HG03575 (cell line): ENCODE data around the gene PIM3.
"Not testable (repeated sequence)": the region's sequence is repeated elsewhere in the genome, so short reads cannot be mapped to it uniquely, and the experiment has no call there.

Experiments
- ATAC-seq: cut with Tn5 transposase; IDR thresholded peaks from one replicate; pipeline ENCODE4 v1.9.1; 2021; ENCODE audit not compliant: unreplicated experiment, insufficient number of reproducible peaks, low FRiP score; ENCODE audit errors: extremely low read depth

PIM3 gene

DNA sequence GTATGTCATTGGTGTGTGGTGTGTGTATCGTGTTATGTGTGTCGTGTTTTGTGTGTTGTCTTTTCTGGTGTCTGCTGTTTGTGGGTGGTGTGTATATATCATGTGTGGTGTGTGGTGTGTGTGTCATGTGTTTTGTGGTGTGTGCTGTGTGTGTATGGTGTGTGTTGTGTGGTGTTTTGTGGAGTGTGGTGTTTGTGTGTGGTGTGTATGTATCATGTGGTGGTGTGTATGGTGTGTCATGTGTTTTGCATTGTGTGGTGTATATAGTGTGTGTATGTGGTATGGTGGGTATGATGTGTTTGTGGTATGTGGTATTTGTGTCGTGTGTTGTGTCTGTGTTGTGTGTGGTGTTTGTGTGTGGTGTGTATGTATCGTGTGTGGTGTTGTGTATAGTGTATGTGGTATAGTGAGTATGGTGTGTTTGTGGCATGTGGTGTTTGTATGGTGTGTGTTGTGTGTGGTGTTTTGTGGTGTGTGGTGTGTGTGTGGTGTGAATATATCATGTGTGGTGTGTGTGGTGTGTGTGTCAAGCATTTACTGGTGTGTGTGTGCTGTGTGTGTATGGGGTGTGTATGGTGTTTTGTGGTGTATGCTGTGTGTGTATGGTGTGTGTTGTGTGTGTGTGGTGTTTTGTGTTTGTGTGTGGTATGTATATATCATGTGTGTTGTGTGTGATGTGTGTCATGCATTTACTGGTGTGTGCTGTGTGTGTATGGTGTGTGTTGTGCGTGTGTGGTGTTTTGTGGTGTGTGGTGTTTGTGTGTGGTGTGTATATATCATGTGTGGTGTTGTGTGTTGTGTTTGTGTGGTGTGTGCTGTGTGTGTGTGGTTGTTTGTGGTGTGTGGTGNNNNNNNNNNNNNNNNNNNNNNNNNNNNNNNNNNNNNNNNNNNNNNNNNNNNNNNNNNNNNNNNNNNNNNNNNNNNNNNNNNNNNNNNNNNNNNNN, 12.7 kb downstream of the PIM3 start:
- no peak for ATAC-seq

DNA sequence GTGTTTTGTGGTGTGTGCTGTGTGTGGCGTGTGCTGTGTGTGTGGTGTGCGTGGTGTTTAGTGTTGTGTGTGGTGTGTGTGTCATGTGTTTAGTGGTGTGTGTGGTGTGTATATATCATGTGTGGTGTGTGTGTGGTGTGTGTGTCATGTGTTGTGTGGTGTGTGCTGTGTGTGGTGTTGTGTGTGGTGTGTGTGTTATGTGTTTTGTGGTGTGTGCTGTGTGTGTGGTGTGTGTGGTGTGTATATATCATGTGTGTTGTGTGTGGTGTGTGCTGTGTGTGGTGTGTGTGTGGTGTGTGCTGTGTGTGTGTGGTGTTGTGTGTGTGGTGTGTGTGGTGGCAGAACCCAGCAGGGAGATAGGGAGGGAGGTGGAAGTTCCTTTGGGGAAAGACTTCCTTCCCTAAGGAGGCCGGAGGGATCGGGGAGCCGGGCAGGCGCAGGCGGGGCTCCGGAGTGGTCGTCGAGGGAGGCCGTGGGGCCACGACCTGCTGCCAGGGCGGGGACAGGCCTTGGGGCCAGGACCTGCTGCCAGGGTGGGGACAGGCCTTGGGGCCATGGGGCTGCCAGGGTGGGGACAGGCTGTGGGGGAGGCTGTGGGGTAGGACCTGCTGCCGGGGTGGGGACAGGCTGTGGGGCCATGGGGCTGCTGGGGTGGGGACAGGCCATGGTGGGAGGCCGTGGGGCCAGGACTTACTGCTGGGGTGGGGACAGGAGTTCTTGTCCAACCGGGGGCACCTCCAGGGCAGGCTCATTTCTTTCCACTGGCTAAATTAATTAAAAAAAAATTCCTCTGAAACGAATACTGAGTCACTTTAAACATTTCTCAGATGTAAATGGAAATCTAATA, 15.2 kb downstream of the PIM3 start:
- no peak for ATAC-seq

DNA sequence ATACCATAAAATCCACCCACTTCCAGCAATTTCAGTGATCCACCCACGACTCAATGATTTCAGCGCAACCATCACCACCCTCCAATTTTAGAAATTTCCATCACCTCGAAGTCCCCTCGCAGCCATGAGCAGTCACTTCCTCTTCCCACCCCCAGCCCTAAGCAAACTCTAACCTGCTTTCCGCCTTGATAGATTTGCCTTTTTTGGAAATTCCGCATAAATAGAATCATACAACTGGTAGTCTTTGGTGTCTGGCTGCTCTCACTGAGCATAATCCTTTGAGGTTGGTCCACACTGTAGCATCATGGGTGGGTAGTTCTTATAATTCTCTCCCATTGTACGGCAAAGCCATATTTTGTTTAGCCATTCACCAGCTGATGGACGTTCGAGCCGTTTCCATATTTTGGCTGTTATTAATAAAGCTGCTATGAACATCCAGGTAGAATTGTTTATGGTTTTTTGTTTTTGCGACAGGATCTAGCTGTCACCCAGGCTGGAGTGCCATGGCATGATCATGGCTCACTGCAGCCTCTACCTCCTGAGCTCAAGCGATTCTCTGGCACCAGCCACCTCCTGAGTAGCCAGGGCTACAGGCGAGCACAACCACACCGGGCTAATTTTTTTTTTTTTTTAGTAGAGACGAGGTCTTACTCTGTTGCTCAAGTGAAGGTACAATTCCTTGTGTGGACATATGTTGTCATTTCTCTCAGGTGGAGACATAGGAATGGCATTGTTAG, 16.0 kb downstream of the PIM3 start:
- ATAC-seq = no peak

DNA sequence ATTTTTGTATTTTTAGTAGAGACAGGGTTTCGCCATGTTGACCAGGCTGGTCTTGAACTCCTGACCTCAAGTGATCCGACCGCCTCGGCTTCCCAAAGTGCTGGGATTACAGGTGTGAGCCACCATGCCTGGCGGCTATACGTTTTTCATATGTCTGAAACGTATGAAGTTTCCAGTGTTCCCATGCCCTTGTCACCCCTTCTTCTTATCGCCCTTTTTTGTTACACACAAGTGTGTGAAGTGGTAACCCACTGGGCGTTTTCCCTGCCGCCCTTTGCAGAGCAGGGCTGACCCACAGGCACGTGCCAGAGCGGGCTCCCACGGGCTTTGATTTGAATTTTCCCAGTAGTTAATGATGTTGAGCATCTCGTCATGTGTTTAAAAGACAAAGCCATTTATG, 17.0 kb downstream of the PIM3 start:
- ATAC-seq = no peak

DNA sequence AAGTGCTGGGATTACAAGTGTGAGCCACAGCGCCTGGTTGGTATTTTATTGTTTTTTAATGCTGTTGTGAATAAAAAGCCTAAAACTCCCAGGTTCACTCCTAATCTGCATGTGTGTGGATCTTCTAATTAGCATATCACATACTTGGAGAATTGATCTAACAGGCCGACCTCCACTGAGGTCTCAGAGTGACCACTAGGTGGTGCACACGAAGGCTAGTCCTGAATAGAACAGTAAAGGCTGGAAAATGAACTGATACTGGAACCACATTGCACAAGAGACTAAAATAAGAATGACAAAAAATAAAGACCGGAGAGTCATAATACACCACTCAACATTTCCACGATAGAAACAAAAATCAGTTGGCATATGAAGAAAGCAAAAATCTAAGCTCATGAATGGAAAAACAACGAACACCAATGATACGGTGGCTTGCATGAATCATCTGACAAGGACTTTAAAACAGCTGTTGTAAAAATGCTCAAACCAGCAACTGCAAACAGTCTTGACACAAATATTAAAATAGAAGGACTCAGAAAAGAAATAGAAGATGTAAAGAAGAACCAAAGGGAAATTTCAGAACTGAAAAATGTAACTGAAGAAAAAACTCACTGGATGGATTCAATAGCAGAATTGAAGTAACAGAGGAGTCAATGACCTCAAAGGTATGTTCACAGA, 19.2 kb downstream of the PIM3 start:
- no peak for ATAC-seq

DNA sequence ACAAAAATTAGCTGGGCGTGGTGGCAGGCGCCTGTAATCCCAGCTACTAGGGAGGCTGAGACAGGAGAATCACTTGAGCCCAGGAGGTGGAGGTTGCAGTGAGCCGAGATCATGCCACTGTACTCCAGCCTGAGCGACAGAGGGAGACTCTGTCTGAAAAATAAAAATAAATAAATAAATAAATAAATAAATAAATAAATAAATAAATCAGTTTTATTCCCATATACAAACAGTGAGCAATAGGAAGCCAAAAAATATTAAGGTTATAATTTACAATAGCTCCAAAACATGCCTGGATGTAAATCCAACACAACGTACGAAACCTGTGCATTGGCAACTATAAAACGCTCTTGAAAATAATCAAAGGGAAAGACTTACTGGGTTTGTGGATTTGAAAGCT, 21.2 kb downstream of the PIM3 start:
- ATAC-seq = not testable (repeated sequence)

DNA sequence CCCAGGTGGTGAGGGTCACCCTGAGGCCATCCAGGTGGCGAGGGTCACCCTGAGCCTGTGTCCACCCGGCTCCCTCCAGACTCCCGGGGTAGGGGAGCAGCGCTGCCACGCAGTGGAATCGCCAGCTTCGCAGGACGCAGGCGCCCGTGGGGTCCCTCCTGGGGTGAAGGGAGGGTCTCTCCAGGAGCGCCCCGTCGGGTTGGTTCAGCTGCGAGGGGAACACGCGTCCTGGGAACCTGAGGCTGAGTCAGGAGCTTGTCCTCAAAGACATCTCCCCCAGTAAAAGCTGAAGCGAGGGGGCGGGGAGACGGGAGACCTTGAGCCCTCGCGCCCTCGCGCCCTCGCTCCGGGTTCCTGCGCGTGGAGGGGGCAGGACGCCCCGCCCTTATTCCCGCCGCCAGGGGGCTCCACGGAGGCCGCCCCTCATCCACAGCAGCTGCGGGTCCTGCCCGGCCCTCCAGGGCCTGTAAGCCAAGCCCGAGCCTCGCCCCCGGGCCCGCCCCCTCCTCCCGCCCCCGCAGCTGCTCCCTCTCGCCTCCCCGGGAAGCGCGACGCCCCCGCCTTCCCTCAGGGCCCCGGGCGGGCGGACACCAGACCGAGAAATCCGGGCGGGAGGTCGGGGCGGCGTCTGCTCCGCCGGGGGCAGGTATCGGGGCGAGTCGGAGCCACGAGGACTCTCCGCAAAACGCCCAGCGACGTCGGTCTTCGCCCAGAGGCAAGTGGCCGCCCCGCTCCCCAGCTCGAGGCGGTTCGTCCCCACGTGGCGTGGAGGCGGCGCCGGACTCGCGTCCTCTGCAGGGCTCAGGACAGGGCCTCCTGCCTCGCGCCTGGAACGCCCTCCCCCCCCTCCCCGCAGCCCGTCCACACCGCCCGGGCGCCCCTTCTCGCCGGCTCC, 22.8 kb downstream of the PIM3 start:
- no peak for ATAC-seq

DNA sequence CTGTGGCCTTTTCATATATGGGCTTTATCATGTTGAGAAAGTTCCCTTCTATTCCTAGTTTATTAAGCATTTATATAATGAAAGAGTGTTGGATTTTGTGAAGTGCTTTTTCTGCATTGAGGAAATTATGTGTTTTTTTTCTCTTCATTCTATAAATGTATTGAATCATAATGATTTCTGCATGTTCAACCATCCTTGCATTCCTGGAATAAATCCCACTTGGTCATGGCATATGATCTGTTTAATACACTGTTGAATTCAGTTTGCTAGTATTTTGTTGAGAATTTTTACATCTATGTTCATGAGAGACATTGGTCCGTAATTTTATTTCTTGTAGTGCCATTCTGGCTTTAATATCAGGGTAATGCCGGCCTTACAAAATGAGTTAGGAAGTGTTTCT, 25.8 kb downstream of the PIM3 start:
- no peak for ATAC-seq

DNA sequence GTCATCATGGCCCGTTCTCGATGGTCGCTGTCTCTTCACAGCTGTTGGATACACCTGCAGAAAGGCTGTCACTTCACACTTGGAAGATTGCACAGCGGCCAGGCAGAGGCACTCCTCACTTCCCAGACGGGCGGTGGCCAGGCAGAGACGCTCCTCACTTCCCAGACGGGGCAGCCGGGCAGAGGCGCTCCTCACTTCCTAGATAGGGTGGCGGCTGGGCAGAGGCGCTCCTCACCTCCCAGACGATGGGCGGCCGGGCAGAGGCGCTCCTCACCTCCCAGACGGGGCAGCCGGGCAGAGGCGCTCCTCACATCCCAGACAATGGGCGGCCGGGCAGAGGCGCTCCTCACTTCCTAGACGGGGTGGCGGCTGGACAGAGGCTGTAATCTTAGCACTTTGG, 29.3 kb downstream of the PIM3 start:
- not testable (repeated sequence) for ATAC-seq

DNA sequence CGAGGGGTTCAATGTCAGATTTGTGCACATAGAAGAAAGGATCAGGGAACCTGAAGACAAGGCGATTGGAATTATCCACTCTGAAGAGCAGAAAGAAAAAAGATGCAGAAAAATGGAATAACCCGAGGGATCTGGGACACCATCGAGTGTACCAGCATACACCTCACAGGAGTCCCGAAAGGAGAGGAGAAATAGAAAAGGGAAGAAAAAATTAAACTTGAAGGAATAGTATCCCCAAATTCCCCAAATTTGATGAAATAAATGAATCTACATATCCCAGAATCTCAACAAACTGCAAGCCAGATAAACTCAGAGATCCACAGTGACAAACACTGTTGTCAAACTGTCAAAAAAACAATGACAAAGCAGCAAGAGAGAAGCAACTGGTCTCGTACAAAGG, 30.6 kb downstream of the PIM3 start:
- ATAC-seq = no peak

DNA sequence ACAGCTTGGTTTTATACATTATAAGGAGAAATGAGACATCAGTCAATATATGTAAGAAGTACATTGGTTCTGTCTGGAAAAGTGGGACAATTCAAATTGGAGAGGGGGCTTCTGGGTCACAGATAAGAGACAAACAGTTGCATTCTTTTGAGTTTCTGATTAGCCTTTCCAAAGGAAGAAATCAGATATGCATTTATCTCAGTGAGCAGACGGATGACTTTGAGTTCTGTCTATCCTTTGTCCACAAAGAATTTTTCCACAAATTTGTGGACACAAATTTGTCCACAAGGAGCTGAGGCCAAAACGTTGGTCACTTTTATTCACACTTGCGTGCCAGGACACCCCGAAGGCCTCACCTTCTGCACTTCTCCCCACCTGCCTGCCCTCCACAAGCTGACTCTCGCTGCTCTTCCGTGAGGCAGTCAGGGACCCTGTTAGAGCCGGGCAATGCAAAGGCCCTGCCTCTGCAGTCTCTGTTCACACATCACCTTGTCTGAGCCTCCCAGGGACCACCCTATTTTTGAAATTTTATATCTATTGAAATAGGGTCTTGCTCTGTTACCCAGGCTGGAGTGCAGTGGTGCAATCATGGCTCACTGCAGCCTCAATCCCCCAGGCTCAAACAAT, 31.4 kb downstream of the PIM3 start:
- no peak for ATAC-seq

DNA sequence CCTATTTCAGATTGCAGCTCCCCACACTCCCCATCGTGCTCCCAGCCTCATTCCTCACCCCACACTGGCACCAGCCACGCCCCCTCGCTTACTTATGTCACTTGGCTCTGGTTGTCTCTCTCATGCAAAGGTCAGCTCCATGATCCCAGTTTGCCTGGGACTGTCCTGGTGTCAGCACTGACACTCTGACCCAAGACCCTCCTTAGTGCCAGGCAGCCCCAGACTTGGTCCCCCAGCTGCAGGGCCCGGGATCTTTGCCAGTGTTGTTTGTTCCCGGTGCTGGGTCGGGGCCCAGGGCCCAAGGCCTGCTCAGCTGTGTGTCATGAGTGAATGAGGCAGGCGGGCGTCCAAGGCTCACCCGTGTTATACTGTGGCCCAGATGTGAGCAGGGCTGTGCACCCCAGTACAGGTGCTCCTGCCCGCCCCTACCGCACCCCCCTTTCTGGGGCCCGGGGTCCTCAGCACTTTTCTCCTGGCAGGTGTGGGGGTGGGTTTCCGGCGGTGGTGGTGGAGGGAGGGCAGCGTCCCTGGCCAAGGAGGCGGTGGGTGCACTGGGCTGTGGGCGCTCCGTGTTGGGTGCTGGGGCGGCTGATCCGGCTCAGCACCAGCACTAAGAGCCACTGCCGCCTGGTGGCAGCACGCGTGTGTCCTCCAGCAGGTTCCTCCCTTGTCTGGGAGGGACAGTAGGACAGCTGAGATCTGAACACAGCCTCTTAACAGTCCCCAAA, 32.5 kb downstream of the PIM3 start:
- ATAC-seq = no peak

DNA sequence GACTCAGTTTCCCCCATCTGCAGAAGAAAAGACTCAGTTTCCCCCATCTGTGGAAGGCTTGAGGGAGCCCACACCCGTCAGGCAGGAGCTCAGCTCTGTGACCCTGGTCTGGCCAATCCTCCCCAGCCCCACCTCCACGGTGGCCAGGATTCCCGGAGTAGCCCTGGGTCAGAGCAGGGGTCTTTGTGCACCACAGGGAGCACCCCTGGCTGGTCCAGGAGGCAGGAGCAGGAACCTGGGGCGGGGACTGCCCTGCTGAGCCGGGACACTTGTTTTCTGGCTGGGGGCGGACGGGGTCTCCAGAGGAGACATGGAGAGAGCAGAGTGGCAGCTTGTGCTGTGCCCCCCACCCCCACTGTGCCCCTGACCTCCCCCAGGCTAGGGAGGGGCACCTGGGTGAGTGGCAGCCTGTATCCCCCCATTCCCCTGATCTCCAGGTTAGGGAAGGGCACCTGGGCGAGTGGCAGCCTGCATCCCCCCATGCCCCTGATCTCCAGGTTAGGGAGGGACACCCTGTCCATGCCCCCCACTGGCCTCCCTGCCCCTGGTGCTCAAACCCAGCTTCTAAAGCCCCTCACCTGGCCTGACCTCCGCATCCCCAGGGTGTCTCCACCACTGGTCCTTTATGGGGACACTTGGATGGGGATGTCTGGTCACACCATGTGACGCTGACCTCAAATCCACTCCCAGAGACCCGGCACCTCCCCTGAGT, 33.2 kb downstream of the PIM3 start:
- no peak for ATAC-seq

DNA sequence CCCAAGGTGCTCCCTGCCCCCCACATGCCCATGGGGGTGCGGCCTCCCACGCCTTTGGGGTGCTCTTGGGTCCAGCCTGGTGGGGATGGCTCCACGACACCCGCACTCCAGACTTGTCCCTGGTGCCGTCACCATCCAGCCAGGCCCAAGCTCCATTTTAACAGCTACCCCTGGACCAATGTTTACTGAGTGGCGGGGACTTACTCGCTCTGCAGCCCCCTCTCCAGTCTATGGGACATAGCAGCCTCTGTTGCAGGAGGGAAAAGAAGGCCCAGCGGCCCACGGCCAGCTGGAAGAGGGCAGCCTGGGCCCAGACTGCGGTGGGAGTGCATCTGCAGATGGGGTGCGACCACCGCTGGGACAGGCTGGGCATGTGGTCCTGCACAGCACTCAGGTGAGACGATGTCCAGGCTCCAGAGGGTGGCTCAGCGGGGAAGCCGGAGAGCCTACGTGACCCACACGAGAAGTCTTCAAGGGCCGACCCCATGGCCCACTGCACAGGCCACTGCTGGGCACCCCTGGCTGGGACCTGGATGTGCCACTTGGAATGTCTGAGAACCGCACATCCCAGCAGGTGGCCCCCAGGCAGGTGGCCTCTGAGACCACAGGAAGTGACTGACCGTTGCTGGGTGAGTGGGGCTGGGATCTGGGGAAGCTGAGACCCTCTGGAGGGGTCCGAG, 33.9 kb downstream of the PIM3 start:
- ATAC-seq = no peak

DNA sequence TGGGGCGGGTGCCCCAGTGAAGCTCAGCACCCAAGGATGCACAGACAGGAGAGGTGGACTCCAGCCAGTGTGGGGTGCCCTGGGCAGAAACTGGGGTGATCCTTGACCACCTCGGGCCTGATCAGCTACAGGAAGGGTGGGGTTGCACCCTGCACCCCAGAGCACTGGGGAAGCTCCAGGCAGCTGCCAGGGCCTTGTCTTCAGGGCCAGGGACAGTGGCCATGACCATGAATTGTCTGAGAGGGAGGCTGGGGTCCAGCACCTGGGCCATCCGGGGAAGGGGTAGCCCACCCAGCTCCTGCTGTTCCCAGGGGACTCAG, 34.4 kb downstream of the PIM3 start:
- ATAC-seq = no peak
